Vagina (tissue), 2 donors: Measurements from ENCODE around the gene ZC2HC1C. TPM values are rescaled to one million over a fixed set of nuclear protein-coding genes. Genes with fewer than 3 reads are reported as not detected.

Experiments used
- DNase-seq, 2 donors: peaks; one replicate each; pipeline ENCODE4 v3.0.0-alpha.2; 2017; ENCODE audit errors: extremely low spot score in 2 of 2
- H3K27ac ChIP-seq: fragments of 200-600 bp; sonication (generic); one replicate; pipeline ENCODE4 v1.5.1; 2019
- H3K27me3 ChIP-seq: fragments of 200-600 bp; sonication (generic); one replicate; pipeline ENCODE4 v1.5.1; 2019
- H3K36me3 ChIP-seq, 2 donors: fragments of 200-600 bp; sonication (generic); one replicate each; pipeline ENCODE4 v1.5.1; 2017 to 2019
- H3K4me1 ChIP-seq: fragments of 200-600 bp; sonication (generic); one replicate; pipeline ENCODE4 v1.5.1; 2019
- H3K4me3 ChIP-seq, 2 donors: fragments of 200-600 bp; sonication (generic); 1 replicate in 1 of 2; 2 replicates in 1 of 2; pipeline ENCODE4 v1.5.1; 2016 to 2019
- H3K9me3 ChIP-seq: fragments of 200-600 bp; sonication (generic); one replicate; pipeline ENCODE4 v1.5.1; 2019
- CTCF ChIP-seq, 3 experiments: fragments of 450-650 bp in 2 of 3; fragments of 200-600 bp in 1 of 3; sonication (generic) in 1 of 3; IDR thresholded peaks; one replicate each; pipeline ENCODE4 v1.5.1; 2017 to 2019; ENCODE audit warnings: antibody characterized with exemption in 3 of 3, mild to moderate bottlenecking in 2 of 3, moderate library complexity in 2 of 3
- POLR2A ChIP-seq, 2 donors: fragments of 450-650 bp; IDR thresholded peaks; one replicate each; pipeline ENCODE4 v1.6.1; 2017; ENCODE audit warnings: antibody characterized with exemption in 2 of 2, mild to moderate bottlenecking in 2 of 2, moderate library complexity in 2 of 2
- POLR2AphosphoS5 ChIP-seq, 2 donors: sonication (generic); formaldehyde crosslinking; IDR thresholded peaks; one replicate each; pipeline ENCODE4 v1.9.0; 2017; ENCODE audit warnings: antibody characterized with exemption in 2 of 2, mild to moderate bottlenecking in 2 of 2, low read depth in 1 of 2; ENCODE audit not compliant: insufficient read depth in 1 of 2
- intact Hi-C: fragments of 100-400 bp; cut with DNase I; formaldehyde crosslinking; loops from one replicate; pipeline ENCODE4 v1.15.1; 2023
- total RNA-seq: library from RNA; depleted of rRNA; stranded (reverse); fragments of >200 nt; gene quantifications from one replicate; pipeline ENCODE4 v1.2.3, GENCODE V29; 2016

ZC2HC1C gene
- total RNA-seq, 1 donor from 2014 or later = not detected

GRCh38 chr14:75051556-75051899, 17.9 kb upstream of the ZC2HC1C start:
- no peak for DNase-seq
- Histone ChIP-seq H3K36me3 (no peaks in the 10 kb centered on the region), H3K27ac (peak overlapping the region; percentile 88), H3K27me3 (no peaks in the 10 kb centered on the region), H3K4me3 (peak overlapping the region; percentile 68), H3K4me1 (peaks cover 37% of the 10 kb centered on the region), H3K9me3 (no peaks in the 10 kb centered on the region)
- TF ChIP-seq POLR2A (IDR thresholded peaks at IDR 0.05) = no peak
- no peak for TF ChIP-seq CTCF (IDR thresholded peaks at IDR 0.05)
- no peak for TF ChIP-seq POLR2AphosphoS5 (IDR thresholded peaks at IDR 0.05; ENCODE audit: insufficient read depth in 1 of 2, low read depth in 1 of 2)
- intact Hi-C loops = no loop called here

DNA sequence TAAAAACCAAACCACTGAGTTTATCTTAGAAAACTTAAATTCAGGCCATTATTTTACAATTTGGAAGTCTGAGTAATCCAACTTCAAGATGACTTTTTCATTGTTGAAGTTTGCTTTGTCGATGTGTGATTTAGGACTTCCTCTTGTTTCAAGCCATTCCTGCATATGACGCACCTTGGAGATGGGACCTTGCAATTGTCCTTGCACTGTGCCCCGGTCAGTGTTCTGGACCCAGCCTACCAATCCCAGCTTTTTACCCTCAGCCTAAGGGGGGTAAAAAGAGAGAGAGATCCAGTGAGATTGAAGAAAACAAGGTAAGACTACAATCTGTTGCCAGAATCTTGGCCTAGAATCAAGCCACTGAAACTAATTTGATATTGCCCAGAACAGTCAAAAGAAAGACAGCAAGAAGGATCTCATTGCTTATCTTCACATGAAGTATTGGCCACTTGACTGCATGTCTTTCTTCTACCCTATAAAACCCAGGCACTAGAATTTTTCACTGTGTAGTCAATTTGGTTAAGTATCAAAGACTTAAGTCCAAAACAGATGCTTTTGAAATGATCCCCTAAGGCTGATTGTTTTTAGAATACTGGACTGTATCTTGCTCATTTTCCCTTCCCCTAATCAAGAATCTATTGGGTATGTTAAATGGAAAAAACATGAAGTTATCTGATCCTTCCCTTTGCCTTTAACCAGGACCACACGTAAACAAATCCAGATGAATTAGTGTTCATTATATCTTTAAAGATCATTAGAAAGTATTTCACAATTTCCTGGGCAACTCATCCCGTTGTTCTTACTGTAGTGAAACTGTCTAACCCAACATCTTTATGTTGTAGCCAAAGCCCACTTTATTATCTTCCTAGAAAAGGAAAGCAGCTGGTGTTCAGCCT, 15.8 kb upstream of the ZC2HC1C start:
- Histone ChIP-seq H3K36me3 (no peaks in the 10 kb centered on the region), H3K4me3 (no peak overlapping the region), H3K9me3 (no peaks in the 10 kb centered on the region), H3K4me1 (peaks cover 36% of the 10 kb centered on the region), H3K27ac (no peak overlapping the region), H3K27me3 (no peaks in the 10 kb centered on the region)
- intact Hi-C loops = no loop called here
- no peak for TF ChIP-seq CTCF (IDR thresholded peaks at IDR 0.05)
- no peak for TF ChIP-seq POLR2AphosphoS5 (IDR thresholded peaks at IDR 0.05; ENCODE audit: insufficient read depth in 1 of 2, low read depth in 1 of 2)
- no peak for TF ChIP-seq POLR2A (IDR thresholded peaks at IDR 0.05)
- no peak for DNase-seq

DNA sequence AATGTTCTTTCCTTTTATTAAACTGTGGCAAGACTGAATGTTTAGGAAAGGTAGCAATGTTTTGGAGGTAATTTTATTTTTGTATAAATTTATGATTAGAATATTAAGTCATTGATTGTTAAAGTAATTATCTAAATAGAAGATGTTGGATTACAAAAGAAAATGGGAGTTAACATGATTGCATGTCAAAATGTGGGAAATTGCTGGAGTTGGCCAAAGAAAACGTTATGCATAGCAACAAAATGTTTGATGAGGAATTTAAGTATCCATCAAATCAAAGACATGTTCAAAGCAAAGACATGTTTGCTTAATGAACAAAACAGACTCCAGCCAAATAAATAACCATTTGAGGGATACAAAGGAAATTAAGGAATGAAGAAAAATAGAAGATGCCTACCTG, 15.0 kb upstream of the ZC2HC1C start:
- Histone ChIP-seq H3K9me3 (no peaks in the 10 kb centered on the region), H3K4me1 (peaks cover 29% of the 10 kb centered on the region), H3K36me3 (no peaks in the 10 kb centered on the region), H3K27me3 (no peaks in the 10 kb centered on the region), H3K27ac (no peak overlapping the region), H3K4me3 (no peak overlapping the region)
- no peak for TF ChIP-seq POLR2A (IDR thresholded peaks at IDR 0.05)
- TF ChIP-seq CTCF (IDR thresholded peaks at IDR 0.05) = no peak
- no peak for TF ChIP-seq POLR2AphosphoS5 (IDR thresholded peaks at IDR 0.05; ENCODE audit: insufficient read depth in 1 of 2, low read depth in 1 of 2)
- intact Hi-C loops = no loop called here
- no peak for DNase-seq

GRCh38 chr14:75059642-75060041, 9.8 kb upstream of the ZC2HC1C start:
- H3K4me1 ChIP-seq = peaks cover 16% of the 10 kb centered on the region
- no peaks in the 10 kb centered on the region for H3K27me3 ChIP-seq
- DNase-seq = no peak
- H3K4me3 ChIP-seq = no peak overlapping the region
- H3K9me3 ChIP-seq = no peaks in the 10 kb centered on the region
- no peak for TF ChIP-seq POLR2A (IDR thresholded peaks at IDR 0.05)
- no peak for TF ChIP-seq CTCF (IDR thresholded peaks at IDR 0.05)
- no peak for TF ChIP-seq POLR2AphosphoS5 (IDR thresholded peaks at IDR 0.05; ENCODE audit: insufficient read depth in 1 of 2, low read depth in 1 of 2)
- intact Hi-C loops = no loop called here
- H3K27ac ChIP-seq = no peak overlapping the region
- H3K36me3 ChIP-seq = no peaks in the 10 kb centered on the region

GRCh38 chr14:75060420-75060819, 9.0 kb upstream of the ZC2HC1C start:
- intact Hi-C loops = no loop called here
- no peak for DNase-seq
- TF ChIP-seq POLR2A (IDR thresholded peaks at IDR 0.05) (no peak), CTCF (IDR thresholded peaks at IDR 0.05) (no peak), POLR2AphosphoS5 (IDR thresholded peaks at IDR 0.05; ENCODE audit: insufficient read depth in 1 of 2, low read depth in 1 of 2) (no peak)

More at GRCh38 chr14:75060420-75060819, 9.0 kb upstream of the ZC2HC1C start:
- Histone ChIP-seq H3K9me3 (no peaks in the 10 kb centered on the region), H3K27me3 (no peaks in the 10 kb centered on the region), H3K4me1 (peaks cover 16% of the 10 kb centered on the region), H3K36me3 (no peaks in the 10 kb centered on the region), H3K4me3 (no peak overlapping the region), H3K27ac (no peak overlapping the region)
